Suppressor macrophage treated with lipopolysaccharide for 1 hour (primary cell): ENCODE data around the gene TOLLIP.
"Not testable (repeated sequence)": the region's sequence is repeated elsewhere in the genome, so short reads cannot be mapped to it uniquely, and the experiment has no call there.

Source experiments
- DNase-seq, 3 donors: peaks; one replicate each; pipeline ENCODE4 v3.0.0-alpha.2; 2020 to 2022

TOLLIP gene

DNA sequence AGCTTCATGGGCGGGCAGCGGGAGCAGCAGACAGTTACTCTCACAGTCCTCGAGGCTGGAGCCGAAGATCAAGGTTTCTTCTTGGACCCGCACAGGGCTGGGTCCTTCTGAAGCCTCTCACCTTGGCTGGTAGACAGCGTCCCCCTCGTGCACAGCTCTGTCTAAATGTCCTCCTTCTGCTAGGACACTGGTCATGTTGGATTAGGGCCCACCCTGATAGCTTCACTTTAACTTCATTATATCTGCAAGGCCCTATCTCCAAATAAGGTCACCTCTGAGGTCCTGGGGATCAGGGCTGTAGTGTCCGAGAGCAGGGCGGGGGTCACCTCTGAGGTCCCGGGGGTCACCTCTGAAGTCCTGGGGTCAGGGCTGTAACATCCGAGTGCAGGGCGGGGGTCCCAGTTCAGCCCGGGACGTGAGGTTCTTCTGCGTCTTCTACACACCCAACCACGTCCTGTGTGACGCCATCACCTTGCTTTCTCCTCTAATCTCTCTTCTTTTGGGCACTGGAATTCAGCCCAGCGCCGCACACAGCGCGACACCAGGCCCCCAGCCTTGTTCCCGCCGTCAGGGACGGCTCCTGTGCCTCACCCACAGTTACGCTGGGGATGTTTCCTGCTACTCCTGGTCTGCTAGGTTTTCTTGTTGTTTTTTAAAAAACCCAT lies 34.1 kb upstream of the TOLLIP start:
- DNase-seq: no peak

DNA sequence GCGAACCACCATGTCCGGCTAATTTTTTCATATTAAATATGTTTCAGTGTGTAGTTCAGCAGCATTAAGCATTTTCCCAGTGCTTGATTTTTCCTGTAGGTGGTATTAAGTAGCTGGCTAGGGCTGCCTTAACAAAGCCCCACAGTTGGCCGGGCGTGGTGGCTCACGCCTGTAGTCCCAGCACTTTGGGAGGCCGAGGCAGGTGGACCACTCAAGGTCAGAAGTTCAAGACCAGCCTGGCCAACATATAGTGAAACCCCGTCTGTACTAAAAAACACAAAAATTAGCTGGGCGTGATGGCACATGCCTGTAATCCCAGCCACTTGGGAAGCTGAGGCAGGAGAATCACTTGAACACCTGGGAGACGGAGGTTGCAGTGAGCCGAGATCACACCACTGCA lies 33.5 kb upstream of the TOLLIP start:
- DNase-seq: no peak

DNA sequence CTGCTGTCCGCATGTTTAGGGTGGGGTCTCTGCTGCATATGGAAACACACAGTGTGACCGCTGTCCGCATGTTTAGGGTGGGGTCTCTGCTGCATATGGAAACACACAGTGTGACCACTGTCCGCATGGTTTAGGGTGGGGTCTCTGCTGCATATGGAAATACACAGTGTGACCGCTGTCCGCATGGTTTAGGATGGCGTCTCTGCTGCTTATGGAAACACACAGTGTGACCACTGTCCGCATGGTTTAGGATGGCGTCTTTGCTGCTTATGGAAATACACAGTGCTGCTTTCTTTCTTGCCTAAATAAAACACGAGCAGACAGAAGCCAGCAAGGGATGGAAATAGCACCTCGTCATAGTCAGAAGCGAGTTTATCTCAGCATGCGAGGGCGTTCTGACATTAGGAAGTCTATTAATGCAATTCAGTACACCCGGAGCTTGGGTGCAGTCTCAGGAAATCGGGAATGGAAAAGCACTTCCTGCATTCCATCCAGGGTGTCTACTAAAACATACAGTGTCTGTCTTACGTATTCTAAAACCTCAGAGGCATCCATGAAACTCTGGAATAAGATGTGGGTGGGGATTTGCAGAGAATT lies 32.6 kb upstream of the TOLLIP start:
- DNase-seq: peak; percentile 57 to 61 (median 58)

DNA sequence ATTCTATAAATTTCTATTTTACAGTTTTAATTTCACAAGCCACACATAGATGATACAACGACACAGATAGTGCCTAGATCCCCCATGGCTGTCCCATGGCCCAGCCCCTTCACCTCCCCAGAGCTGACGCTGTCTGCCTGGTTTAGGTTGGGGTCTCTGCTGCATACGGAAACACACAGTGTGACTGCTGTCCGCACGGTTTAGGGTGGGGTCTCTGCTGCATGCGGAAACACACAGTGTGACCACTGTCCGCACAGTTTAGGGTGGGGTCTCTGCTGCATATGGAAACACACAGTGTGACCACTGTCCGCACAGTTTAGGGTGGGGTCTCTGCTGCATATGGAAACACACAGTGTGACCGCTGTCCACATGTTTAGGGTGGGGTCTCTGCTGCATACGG lies 31.8 kb upstream of the TOLLIP start:
- DNase-seq: not testable (repeated sequence)

DNA sequence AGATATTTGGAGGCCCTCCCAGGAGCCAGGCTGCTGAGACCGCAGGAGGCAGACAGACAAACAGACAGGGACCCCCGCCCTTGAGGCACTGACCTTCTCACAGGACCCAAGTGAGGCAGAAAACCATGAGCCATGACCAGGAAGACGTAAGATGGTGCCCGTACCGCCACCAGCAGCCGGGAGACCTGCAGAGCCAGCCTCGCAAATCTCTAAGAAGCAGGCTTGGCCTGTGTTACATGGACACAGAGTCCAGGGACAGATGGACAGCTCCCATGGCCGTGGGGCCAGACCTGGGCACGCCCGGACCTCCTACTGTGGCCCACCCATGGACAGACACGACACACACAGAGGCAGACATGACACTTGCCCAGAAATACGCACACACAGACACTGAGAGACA lies 30.7 kb upstream of the TOLLIP start:
- no peak for DNase-seq

DNA sequence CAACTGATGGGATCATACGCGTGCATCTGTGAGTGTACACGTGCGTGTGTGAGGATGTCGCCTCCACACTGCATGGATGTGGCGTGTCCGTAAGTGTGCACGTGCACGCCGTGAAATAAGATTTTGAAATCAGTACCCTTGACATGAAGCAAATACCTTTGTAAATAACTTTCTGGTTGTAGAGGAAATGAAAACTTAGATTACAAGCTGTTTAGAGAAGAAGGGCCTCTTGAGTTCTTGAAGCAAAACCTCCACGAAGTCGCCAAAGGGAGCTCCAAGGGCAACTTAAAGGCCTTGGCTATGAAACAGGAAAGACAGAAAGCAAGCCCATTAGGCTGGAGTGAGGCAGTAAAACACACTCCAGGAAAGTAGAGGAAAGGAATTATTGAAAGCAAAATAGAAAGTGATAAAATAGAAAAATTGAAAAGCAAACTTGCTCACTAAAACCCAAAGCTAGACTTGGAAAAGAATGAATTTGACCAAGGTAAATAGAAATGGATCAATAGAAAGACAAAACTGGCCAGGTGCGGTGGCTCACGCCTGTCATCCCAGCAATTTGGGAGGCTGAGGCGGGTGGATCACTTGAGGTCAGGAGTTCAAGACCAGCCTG lies 29.7 kb upstream of the TOLLIP start:
- DNase-seq: no peak

DNA sequence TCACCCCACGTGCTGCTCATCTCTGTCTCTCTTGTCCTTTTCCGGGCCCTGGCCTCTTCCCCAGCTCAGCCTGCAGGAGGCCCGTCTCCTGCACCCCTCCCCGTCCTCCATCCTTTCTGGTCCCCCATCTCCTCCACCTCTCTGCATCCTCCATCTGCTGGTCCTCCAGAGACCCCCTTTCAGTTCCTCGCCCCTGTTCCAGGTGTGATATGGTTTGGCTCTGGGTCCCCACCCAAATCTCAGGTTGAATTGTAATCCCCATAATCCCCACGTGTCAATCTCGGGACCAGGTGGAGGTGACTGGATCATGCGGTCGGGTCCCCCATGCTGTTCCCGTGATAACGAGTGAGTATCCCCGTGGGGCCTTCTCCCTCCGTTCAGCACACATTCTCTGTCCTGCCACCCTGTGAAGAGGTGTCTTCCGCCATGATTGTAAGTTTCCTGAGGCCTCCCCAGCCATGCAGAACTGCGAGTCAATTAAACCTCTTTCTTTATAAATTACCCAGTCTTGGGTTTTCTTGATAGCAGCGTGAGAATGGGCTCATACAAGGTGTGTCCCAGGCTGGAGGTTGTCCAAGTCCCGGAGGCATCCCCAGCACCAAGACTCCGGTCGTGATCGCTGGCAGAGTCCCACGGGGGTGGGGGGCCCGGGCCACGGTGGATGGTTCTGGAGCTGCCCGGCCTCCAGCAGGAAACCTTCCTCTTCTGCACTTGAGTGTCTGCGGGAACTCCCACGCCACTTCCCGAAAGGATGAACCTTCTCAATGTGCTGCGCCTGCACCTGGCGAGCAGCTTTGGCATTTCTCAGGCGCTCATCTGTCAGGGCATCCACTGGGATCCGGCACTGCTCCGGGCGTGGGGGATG lies 29.0 kb upstream of the TOLLIP start:
- DNase-seq: no peak

DNA sequence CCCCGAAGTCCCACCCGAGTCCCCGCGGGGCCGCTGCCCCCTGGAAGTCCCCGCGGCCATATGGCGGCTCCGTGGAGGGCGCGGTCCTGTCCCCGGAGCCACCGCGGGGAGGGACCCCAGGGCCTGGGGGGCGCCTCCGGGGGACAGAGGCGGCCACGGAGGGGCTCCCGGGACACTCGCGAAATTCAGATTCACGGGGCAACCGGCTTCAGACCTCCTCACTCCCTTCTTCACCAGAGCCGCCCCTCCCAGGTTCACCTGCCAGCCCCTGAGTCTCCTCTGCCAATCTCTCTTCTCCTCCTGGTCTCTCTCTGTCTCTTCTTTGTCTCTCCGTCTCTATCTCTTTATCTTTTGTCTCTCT lies 28.2 kb upstream of the TOLLIP start:
- DNase-seq: no peak

DNA sequence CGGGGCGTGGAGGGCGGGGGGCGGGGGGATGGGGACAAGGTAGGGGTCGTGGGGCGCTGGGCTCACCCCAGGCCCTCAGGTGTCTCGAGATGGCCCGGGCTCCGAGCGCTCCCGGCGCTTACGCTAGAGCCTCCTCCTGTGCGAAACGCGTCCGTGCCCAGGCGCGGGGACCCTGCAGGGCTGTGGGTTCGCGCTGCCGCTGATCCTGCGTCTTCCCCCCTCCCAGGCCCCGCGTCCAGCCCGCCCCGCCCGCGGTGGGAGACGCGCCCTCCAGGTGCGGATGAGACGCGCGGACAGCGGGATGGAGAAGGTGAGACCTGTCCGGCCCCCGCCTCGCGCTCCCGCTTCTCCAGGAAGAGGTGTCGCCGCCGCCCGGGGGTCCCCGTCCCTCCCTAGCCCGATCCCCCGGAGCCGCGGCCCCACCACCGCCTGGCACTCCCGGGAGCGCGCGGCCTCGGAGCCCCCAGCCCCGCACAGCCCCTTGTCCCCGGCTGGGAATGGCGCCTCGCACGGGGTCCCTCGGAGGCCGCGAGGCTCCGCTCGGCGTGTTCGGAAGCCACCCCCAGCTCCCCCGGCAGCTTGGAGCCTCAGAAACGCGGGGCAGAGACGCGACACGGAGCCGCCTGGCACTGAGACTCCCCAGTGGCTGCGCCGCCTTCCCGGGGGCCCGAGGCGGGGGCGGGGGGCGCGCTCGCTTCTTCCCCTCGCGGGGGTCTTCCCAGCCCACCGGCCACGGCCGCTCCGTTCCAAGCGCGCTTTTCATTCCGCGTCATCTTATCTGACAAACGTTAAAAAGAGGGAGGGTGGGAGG lies 27.6 kb upstream of the TOLLIP start:
- DNase-seq: peak in 1 of 3 donors; percentile 51

DNA sequence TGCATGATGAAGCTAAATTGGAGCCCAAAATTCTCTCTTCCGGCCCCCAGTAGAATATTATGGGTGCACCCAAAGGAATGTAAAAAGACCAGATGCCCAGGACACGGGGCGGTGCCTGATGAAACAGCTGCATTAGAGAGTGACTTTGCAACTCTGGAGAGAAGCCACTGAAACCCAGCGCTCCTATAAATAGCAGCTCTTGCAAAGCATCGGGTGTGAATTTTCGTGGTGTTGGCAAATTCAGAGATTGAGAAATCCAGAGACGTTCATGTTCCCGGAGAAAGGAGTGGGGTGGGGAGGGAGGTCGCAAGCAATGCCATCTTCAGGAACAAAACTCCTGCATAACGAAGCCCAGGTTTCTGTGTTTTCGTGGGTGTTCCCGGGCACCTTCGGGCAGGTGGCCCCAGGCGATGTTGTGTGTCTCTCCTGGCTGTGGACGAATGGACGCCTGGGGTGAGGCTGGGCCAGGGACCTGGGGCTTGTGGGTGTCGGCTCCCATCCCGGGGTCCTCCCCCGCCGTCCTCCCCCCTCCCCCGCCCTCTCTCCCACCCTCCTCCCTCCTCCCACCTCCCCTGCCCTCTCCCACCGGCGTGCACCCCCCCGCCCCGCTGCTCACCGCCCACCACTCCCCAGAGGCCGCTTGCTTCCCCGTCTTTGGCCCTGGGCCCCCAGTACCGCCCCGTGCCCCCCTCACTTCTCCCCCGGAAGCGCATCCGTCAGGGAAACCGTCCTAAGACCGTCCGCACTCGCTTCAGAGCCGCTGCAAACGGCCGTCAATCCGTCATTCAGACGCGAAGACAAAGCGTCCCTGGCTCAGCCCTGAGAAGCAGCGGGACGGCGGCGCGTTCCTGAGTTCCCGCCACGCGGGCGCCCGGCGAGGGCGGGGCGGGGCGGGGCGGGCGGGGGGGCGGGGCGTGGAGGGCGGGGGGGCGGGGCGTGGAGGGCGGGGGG lies 26.7 kb upstream of the TOLLIP start:
- DNase-seq: peak; percentile 88 to 90 (median 89)

DNA sequence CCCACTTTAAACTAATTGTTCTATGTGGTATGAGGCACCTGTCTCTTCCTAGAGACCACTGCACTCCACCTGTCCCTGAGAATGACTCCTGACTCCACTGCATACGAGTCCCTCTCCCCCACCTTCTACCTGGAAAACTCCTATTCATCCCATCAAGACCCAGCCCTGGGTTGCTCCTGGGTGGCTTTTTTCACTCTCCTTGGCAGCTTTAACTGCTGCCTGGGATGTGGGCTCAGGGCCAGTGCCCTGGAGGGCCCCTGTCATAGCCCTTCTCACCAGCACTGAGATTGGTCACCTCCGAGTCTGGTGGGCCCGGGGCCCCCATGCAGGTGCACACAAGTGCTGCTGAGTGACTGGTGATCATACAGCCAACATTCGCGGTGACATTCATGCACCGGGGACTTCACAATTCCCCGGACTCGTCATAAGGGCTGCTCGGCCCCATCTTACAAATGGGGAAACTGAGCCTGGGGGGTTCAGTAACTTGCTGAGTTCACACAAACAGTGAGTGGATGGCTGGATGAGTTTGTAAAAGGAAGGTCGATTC lies 25.9 kb upstream of the TOLLIP start:
- DNase-seq: no peak

DNA sequence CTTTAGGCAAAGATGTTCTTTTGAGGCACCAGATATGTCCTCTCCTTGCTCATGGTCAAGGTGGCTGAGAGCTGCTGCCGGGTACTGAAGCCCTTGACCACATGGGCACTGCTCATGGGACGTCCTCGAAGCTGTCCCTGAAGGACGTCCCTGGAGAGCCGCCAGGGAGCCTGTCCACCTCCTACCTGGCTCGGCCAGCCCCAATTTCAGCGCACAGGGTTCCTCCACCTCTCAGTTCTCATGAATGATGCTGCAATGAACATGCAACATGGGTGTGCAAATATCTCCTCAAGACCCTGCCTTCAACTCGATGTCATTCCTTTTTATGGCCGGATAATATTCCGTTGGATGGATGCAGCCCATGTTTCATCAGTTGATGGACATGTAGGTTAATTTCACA lies 24.4 kb upstream of the TOLLIP start:
- no peak for DNase-seq

DNA sequence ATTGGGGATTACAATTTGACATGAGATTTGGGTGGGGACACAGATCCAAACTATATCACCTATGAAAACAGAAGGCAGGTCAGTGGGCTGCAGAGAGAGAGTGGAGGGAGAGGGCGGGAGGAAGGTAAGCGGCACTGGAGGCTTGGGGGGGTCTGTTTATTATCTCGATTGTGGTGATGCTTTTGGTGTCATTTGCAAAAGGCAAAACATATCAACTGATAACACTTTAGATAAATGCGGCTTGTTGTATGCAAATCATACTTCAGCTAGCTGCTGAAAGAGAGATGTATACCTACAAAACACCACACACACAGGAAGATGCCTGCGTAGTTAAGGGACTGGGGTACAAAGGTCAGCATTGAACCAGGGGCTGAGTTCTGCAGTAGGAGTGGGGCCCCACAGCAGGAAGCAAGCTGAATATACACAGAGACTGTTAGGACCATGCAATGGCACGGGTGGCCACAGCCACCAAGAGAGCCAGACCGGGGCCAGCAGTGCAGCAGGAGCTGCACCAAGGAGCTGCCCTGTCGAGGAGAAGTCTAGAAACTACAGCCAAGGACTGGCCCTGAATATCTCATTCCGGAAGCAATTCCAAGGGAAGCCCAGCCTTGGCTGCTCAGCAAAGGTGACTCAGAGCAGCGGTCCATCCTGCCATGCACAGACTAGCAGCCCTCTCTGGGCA lies 23.8 kb upstream of the TOLLIP start:
- no peak for DNase-seq

DNA sequence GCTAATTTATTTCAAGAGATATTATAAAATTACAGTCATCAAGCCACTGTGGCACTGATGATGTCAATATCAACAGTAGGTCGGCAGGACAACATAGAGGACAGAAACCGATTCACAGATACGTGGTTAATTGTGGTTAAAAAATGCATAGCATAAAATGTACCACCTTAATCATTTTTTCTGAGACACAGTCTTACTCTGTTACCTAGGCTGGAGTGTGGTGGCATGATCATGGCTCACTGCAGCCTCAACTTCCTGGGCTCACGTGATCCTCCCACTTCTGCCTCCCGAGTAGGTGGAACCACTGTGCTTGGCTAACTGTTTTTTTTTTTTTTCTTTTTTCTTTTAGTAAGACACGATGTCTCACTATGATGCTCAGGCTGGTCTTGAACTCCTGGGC lies 21.0 kb upstream of the TOLLIP start:
- DNase-seq: peak; percentile 72 to 74 (median 72)

DNA sequence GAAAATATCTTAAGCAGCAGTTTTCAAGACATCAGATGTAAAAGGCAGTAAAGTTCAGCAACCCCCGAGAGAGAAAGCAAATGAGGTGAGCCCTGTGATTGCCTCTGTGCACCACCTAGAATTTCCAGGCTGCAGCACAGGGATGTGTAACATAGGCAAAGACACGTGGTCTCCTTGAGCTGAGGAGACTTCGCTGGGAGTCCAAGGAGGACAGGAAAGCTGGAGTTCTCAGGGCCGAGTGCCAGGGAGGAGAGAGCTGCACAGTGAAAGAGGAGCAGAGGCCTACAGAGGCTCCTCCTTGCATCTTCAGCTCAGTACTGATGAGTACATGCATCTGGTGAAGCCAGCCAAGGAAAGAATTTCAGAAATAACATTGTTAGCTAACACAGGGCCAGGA lies 17.6 kb upstream of the TOLLIP start:
- DNase-seq: no peak

DNA sequence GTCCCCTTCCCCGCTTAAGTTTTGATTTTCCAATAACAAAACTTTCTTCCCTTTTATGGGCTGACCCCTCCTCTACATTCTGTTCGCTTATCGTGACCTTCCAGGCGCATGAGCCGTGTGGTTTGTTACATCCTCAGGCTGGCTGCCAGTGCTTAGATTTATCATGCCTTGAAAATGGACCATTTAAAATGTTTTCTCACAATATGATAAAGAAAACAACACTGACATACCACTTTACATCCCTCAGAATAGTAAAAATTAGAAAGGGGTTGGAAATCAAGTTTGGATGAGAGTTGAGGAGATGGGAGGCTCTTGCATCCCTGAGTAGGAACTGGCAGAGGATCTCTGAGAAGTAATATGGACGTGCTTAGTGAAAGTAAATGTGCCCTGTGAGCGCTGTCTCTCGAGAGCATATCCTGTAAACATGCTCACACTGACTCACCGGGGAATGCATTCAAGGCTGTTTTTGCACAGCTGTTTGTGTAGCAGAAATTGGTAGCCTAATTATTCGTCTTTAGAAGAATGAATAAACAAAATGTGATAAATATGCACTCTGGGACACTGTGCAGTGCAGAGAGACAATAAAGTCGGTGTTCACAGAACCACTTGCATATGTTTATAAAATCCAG lies 17.1 kb upstream of the TOLLIP start:
- no peak for DNase-seq

DNA sequence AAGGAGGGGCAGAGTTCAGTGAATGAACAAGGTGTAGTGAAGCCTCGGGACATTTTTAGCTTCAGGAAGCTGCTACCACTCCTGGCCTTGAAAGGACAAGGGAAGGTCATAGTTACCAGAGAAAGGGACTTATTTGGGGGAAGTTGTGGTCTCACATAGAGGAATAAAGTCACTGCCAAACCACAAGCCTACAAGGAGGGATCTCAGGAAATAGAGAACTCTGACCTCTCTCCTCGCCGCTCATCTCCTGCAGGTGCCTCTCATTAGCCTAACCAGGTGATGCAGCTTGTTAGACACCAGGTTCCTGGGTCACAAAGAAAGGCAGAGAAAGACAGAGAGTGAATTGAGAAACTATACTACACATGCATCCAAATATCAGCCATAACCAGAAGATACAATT lies 14.3 kb upstream of the TOLLIP start:
- peak; percentile 45 to 59 (median 56) for DNase-seq

DNA sequence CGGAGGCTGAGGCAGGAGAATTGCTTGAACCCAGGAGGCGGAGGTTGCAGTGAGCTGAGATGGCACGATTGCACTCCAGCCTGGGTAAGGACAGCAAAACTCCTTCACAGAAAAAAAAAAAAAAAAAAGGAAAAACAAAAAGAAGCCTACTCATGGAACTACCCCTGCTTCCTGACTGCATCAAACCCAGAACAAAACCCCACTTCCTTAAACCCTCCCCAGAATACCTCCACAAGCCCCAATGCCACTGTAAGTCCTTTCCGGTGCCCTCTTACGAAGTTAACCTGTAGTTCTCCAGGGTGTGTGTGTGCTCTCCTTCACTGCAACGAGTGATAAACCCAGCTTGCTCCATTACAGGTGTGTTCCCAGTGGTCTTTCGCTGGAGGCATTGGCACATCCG lies 8.6 kb upstream of the TOLLIP start:
- DNase-seq: peak in 1 of 3 donors; percentile 33

DNA sequence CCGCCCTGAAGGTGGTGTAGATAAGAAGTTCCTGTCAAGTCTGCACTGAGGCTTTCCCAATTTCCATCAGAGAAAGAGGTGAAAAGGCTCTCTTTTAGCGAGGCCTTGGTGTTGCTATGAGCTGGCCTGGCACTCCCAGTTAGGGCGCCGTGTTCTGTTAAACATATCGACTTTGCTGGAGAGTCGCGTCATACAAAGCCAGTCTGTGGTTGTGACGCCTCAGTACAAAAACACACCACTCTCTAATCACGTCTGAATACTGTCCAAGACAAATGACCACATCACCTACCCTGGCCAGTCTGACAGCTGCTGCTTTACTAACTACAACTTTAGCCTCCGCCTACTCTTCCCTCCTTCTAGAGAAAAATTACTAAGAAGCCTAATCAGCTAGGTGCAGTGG lies 8.0 kb upstream of the TOLLIP start:
- no peak for DNase-seq
